H54 (cell line): ENCODE results near the gene TMEM181.
"Not testable (repeated sequence)": the region's sequence is repeated elsewhere in the genome, so short reads cannot be mapped to it uniquely, and the experiment has no call there.

Experiments used
- DNase-seq: peaks from one replicate; pipeline ENCODE4 v3.0.0; 2011; ENCODE audit warnings: low spot score, mixed read lengths; ENCODE audit not compliant: insufficient read length
- FAIRE-seq: peaks from 3 replicates; lab custom pipeline; 2011; peaks lifted over from hg19 to GRCh38; lab: Jason Lieb, UNC
- POLR2A ChIP-seq: IDR thresholded peaks from 2 replicates; pipeline ENCODE4 v1.6.1; 2011; ENCODE audit warnings: low read depth, mild to moderate bottlenecking, low read length

TMEM181 gene

GRCh38 chr6:158645064-158646022, 85.5 kb downstream of the TMEM181 start:
- FAIRE-seq: no peak
- DNase-seq: no peak
- TF ChIP-seq POLR2A: no peak

- FAIRE-seq (no peak), DNase-seq (no peak)
- no peak for TF ChIP-seq POLR2A
These were observed 86.4 kb downstream of the TMEM181 start for GRCh38 chr6:158646023-158646910.

- DNase-seq (no peak), FAIRE-seq (no peak)
- no peak for TF ChIP-seq POLR2A
These were observed 87.6 kb downstream of the TMEM181 start for GRCh38 chr6:158647501-158647900.

GRCh38 chr6:158648682-158649131, 88.8 kb downstream of the TMEM181 start:
- FAIRE-seq: no peak
- no peak for TF ChIP-seq POLR2A
- no peak for DNase-seq

GRCh38 chr6:158649289-158650143, 89.6 kb downstream of the TMEM181 start, which contains the start of gene SYTL3:
Gene SYTL3, plus strand, starts transcription at chr6:158650054. Its CDS starts 13,215 bp downstream, at chr6:158663269.
- FAIRE-seq: no peak

GRCh38 chr6:158651981-158652737, 92.3 kb downstream of the TMEM181 start:
- not testable (repeated sequence) for DNase-seq, FAIRE-seq

More at GRCh38 chr6:158649289-158650143, 89.6 kb downstream of the TMEM181 start, which contains the start of gene SYTL3:
- DNase-seq: no peak
- no peak for TF ChIP-seq POLR2A

GRCh38 chr6:158653577-158654354, 93.9 kb downstream of the TMEM181 start:
- FAIRE-seq: no peak
- TF ChIP-seq POLR2A: no peak

GRCh38 chr6:158654498-158654897, 94.6 kb downstream of the TMEM181 start:
- TF ChIP-seq POLR2A: no peak
- no peak for DNase-seq
- no peak for FAIRE-seq

More at GRCh38 chr6:158653577-158654354, 93.9 kb downstream of the TMEM181 start:
- no peak for DNase-seq

- DNase-seq (no peak), FAIRE-seq (no peak)
- TF ChIP-seq POLR2A: no peak
These were observed 95.1 kb downstream of the TMEM181 start for GRCh38 chr6:158654960-158655489.

GRCh38 chr6:158655569-158656450, 95.9 kb downstream of the TMEM181 start:
- TF ChIP-seq POLR2A: no peak
- DNase-seq: no peak
- no peak for FAIRE-seq

GRCh38 chr6:158656986-158657385, 97.1 kb downstream of the TMEM181 start:
- DNase-seq, FAIRE-seq: not testable (repeated sequence)
